EH (cell line): ENCODE measurements around the gene SPAG8.

Experiments
- DNase-seq: peaks from one replicate; pipeline ENCODE4 v3.0.0-alpha.2; 2015; ENCODE audit warnings: low read depth

SPAG8 gene, protein sequence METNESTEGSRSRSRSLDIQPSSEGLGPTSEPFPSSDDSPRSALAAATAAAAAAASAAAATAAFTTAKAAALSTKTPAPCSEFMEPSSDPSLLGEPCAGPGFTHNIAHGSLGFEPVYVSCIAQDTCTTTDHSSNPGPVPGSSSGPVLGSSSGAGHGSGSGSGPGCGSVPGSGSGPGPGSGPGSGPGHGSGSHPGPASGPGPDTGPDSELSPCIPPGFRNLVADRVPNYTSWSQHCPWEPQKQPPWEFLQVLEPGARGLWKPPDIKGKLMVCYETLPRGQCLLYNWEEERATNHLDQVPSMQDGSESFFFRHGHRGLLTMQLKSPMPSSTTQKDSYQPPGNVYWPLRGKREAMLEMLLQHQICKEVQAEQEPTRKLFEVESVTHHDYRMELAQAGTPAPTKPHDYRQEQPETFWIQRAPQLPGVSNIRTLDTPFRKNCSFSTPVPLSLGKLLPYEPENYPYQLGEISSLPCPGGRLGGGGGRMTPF

DNA sequence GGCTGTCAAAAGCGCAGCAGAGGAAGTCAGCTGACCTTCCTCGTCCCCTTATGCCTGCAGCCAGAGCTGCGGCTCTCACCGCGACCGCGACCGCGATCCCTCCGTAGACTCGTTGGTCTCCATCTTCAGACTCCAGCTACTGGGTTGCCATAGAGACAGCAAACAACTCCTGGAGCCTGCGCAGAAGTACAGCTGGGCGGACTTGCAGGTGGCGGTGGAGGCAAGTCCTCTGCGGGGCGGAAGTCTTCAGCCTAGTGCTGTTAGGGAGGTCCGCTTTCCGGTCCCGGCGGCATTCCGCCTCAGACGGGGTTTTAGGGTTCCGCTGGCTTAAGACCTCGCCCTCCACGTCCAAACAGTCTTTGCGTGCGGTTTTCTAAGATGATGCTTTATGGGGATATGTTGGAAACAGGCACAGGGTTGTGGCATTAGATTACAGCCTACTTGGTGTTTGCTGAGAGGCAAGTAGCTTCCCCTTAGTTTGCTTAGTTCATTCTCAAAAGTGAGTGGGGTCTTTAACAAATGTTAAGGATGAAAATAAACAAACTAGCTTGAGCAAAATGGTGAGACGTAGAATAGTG is at the start of gene SPAG8:
Gene SPAG8 (minus strand): TSS at position 238 of the 578 bp plus-strand sequence. CDS start 115 bp downstream, at position 123.
- DNase-seq, result peak; percentile 97

- DNase-seq, result no peak
Measured at GRCh38 chr9:35861161-35861897, 49.3 kb upstream of the SPAG8 start.

GRCh38 chr9:35859990-35860339 is 47.9 kb upstream of the SPAG8 start:
- no peak for DNase-seq

DNA sequence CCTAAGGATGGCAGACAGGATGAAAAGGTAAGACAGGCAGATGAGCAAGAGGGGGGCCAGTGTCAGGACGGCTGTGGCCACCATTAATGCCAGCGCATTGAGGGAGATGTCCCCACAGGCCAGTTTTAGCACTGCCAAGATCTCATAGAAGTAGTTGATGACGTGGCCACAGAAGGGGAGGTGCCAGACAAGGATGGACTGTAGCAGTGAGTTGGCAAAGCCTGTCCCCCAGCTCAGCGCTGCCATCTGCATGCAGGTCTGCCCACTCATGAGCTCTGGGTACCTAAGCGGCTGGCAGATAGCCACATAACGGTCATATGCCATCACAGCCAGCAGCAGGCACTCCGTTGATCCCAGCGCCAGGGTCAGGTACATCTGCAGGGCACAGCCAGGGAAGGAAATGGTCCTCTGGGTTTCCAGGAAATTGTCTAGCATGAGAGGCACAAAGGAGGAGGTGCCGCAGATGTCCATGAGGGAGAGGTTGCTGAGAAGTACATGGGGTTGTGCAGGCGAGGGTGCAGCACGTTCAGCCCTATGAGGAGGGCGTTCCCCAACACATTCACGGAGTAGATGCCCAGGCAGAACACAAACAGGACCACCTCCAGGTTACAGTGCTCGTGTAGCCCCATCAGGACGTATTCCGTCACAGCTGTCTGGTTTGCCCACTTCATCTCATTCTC is 47.4 kb upstream of the SPAG8 start:
- peak; percentile 41 for DNase-seq

- no peak for DNase-seq
Measured at GRCh38 chr9:35858458-35858857, 46.4 kb upstream of the SPAG8 start.

DNA sequence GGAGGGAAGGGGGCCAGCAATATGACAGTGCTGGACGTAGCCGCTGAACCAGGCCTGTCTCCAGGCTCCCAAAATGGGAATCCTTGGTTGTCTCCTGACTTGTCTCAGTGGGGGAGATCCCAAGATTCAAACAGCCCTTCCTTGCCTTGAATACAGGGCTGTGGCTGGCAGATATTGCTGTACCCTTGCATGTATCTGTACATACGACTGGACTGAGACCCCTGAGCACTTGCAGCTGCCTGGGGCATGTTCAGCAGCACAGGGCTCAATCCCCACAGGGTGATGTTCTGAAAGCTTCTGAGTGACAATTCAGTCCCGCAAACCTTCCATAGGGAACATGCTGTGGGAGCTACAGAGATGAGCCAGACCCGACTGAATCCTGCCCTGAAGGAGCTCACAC is 44.8 kb upstream of the SPAG8 start:
- no peak for DNase-seq

DNA sequence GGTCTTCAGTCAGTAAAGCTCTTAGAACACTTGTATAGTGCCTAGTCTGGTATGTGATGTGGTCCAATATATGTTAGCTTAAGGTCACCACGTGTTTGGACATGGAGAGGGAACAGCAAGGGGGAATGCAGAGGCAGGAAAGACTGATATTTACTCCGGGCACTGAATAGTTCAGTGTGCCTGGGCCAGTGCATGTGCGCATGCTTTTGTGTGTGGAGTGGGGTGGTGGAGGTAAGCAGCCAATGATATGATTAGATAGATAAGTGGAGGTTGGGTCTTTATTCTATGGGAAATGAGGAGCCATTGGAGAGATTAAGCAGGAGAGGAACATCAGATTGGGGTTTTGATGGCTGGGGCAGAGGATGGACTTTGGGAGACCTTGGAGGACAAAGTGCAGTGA is 44.1 kb upstream of the SPAG8 start:
- DNase-seq, result no peak

GRCh38 chr9:35854091-35854762 is 42.2 kb upstream of the SPAG8 start:
- DNase-seq, result no peak

GRCh38 chr9:35852876-35853865 is 41.1 kb upstream of the SPAG8 start:
- no peak for DNase-seq

- DNase-seq, result no peak
Measured at GRCh38 chr9:35852267-35852815, 40.3 kb upstream of the SPAG8 start.

- peak; percentile 88 for DNase-seq
Measured at GRCh38 chr9:35847792-35848572, 35.9 kb upstream of the SPAG8 start.

DNA sequence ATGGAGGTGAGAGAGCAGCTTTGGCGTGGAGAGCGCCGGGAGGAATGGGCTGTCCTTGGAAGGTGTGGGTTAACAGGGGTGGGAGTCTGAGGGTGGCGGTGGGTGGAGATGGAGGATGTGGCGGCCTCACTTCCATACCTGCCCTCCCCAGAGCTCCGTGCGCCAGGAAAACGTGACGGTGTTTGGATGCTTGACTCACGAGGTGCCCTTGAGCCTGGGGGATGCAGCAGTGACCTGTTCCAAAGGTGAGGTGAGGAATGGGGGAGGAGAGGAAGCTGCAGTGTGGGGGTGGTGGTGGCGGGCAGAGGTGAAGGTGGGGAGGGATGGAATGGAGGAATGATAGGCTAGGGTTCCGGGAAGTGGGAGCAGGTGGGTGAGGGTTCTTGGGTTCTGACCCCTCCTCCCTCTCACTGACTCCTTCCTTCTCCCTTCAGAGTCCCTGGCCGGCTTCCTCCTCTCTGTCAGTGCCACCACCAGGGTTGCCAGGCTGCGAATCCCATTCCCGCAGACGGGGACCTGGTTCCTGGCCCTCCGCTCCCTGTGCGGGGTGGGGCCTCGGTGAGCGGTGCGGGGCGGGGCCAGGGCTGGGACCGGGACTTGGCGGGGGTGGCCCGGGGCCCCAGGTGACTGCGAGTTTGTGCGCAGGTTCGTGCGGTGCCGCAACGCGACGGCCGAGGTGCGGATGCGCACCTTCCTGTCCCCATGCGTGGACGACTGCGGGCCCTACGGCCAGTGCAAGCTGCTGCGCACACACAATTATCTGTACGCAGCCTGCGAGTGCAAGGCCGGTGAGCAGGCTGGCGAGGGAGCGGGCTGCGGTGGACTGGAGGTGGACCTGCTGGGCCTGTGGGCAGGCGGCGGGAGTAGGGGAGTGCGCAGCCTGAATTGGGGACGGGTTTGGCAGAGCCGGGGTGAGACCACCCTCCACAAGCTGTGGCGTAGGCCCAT is 34.0 kb upstream of the SPAG8 start:
- no peak for DNase-seq

DNA sequence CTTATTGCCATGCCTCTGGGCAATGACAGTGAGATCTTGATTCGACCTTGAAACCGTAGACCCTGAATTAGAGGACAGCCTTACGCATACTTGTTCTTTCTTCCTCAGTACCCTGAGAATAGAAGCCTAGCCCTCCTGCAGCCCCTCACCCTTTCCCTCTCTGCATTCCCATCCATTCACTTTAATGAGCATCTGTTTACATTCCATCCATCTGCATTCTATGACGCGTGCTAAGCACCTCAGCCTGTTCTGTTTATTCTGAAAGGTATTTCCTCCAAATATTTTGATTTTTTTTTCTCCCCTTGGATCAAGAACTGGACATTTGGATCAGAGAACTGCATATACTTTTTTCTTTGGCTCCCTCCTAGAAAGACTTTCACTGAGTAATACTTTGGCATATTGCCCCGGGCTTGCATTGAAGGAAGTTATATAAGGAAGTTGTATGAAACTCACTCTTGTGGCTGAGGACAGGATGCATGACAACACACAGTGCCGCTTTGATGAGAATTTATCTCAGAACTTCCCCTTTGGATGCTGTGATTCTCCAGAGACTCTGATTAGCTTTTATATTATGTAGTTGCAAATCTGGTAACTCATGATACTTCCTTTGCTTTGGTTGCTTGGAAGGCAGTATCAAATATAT is 32.7 kb upstream of the SPAG8 start:
- peak; percentile 93 for DNase-seq

GRCh38 chr9:35842795-35843194 is 30.7 kb upstream of the SPAG8 start:
- DNase-seq, result no peak

DNA sequence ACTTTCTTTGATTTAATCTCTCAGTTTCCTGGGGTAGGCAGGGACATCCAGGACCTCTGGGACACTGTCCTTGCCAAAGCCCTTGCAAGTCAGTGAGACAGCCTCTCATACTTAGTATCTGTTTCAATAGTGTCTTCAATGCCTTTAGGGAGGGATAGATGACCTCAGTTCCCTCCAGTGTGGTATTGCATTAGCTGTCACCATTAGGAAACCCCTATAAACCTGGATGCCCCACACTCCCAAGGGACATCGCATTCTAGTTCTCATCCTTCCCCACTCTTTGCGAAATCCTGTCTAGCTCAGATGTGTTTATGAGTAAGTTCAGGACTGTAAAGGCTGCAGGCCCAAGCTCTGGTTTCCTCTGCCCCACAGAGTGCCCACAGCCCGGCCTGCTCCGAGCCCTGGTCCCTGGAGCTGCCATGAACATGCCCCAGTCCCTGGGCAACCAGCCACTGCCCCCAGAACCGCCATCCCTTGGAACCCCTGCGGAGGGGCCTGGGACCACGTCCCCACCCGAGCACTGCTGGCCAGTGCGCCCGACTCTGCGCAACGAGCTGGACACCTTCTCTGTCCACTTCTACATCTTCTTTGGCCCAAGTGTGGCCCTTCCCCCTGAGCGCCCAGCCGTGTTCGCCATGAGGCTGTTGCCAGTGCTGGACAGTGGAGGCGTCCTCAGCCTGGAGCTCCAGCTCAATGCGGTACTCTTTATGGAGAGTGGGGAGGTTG is 30.1 kb upstream of the SPAG8 start:
- no peak for DNase-seq

DNA sequence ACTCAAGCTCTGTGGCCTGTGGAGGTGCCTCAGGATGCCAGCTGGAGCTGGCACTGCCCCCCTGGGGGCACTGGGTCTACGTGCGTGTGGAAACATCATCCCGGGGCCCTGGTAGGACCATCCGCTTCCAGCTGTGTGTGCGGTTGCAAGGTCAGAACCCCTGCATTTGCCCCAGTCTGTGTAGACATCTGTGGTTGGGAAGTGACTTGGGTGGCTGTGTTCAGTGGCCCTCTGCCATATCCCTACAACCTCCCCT is 29.5 kb upstream of the SPAG8 start:
- DNase-seq, result no peak

GRCh38 chr9:35840881-35841644 is 29.0 kb upstream of the SPAG8 start:
- DNase-seq, result no peak
